Activated naive CD8-positive, alpha-beta T cell treated with anti-CD3 and anti-CD28 coated beads, Interleukin-2, amount 50 U/mL, for 24 hours (primary cell): ENCODE results near the gene EMX2.

Source experiments
- ATAC-seq: fragments of 150-1000 bp; cut with Tn5 transposase; one replicate; pipeline ENCODE4 v1.10.0; 2021
- DNase-seq: peaks from one replicate; pipeline ENCODE4 v3.0.0; 2021
- H3K27ac Mint-ChIP-seq: one replicate; pipeline ENCODE4 v1.8.0; 2021; ENCODE audit warnings: mild to moderate bottlenecking, mixed read lengths
- H3K27me3 Mint-ChIP-seq: one replicate; pipeline ENCODE4 v1.8.0; 2021; ENCODE audit warnings: mixed read lengths
- H3K36me3 Mint-ChIP-seq: one replicate; pipeline ENCODE4 v1.8.0; 2021; ENCODE audit warnings: low read depth, mixed read lengths
- H3K4me1 Mint-ChIP-seq: one replicate; pipeline ENCODE4 v1.8.0; 2021; ENCODE audit warnings: mixed read lengths
- H3K4me3 Mint-ChIP-seq: one replicate; pipeline ENCODE4 v1.8.0; 2021; ENCODE audit warnings: mild to moderate bottlenecking, moderate library complexity, mixed read lengths
- H3K9me3 Mint-ChIP-seq: one replicate; pipeline ENCODE4 v1.8.0; 2021; ENCODE audit warnings: mixed read lengths

Gene EMX2

DNA sequence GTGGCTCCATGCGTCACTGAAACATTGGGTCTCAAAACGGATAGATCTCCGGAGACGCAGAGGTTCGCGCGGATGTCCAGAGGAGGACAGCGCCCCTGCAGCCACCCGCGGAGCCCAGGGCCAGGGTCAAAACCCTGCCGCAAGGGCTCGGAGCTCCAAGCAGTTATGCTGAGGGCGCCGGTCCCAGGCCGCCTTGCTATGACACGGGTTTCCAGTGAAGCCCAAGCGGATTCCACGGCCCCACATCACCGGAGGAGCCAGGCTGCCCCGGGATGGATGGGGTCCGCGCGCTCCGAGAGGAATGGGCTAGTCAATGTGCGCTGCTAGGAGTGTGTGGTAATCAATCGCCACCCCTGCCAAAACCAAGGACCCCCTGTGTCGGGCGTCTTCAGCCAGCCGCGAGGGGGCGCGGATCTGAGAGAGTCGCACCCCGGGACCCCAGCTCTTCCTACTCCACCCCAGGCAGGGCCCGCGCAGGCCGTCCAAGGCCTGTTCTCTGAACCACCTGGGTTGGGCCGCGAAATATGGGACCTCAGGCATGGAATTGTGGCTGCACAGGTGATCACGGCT is 5.6 kb upstream of the EMX2 start:
- Mint-ChIP-seq H3K4me1 (peaks cover 10% of the 10 kb centered on the region), H3K27me3 (peaks cover 75% of the 10 kb centered on the region), H3K4me3 (no peak overlapping the region), H3K36me3 (no peaks in the 10 kb centered on the region), H3K9me3 (no peaks in the 10 kb centered on the region), H3K27ac (no peak overlapping the region)
- ATAC-seq = no peak
- DNase-seq = no peak

DNA sequence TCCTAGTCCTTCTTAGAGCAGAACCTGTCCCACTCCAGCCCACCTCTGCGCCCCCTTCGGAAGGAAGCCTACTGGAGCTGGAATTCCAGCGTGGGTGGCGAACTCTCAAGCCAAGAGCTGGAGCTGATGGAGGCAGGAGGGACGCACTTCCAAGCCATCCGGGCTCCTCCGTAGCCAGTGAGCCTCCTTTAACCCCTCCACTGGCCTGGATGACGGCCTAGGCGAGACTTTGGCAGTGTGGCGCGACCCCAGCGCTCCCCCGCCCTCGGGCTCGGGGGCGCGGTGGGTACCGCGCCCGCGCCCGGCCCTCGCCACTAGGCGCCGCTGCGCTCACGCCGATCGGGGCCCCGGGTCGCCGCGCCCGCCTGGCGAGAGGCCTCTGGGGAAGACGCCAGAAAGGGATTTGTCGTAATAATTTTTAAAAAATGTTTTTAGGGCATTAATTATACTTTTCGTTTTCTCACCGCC is 5.1 kb upstream of the EMX2 start:
- H3K27ac Mint-ChIP-seq = no peak overlapping the region
- H3K36me3 Mint-ChIP-seq = no peaks in the 10 kb centered on the region
- H3K9me3 Mint-ChIP-seq = no peaks in the 10 kb centered on the region
- ATAC-seq = no peak
- no peak for DNase-seq
- H3K27me3 Mint-ChIP-seq = peaks cover 73% of the 10 kb centered on the region
- H3K4me3 Mint-ChIP-seq = no peak overlapping the region
- peaks cover 11% of the 10 kb centered on the region for H3K4me1 Mint-ChIP-seq

- no peak for DNase-seq
Measured at GRCh38 chr10:117537904-117538524, 4.5 kb upstream of the EMX2 start.

GRCh38 chr10:117539361-117539773 is 3.2 kb upstream of the EMX2 start:
- no peak for DNase-seq
- Mint-ChIP-seq H3K36me3 (peaks cover 1% of the 10 kb centered on the region), H3K27me3 (peaks cover 69% of the 10 kb centered on the region), H3K9me3 (no peaks in the 10 kb centered on the region), H3K4me3 (no peak overlapping the region), H3K27ac (no peak overlapping the region), H3K4me1 (peaks cover 17% of the 10 kb centered on the region)
- no peak for ATAC-seq

More at GRCh38 chr10:117537904-117538524, 4.5 kb upstream of the EMX2 start:
- Mint-ChIP-seq H3K27ac (no peak overlapping the region), H3K9me3 (no peaks in the 10 kb centered on the region), H3K27me3 (peaks cover 70% of the 10 kb centered on the region), H3K4me3 (no peak overlapping the region), H3K36me3 (no peaks in the 10 kb centered on the region), H3K4me1 (peaks cover 12% of the 10 kb centered on the region)
- peak; percentile 50 for ATAC-seq

DNA sequence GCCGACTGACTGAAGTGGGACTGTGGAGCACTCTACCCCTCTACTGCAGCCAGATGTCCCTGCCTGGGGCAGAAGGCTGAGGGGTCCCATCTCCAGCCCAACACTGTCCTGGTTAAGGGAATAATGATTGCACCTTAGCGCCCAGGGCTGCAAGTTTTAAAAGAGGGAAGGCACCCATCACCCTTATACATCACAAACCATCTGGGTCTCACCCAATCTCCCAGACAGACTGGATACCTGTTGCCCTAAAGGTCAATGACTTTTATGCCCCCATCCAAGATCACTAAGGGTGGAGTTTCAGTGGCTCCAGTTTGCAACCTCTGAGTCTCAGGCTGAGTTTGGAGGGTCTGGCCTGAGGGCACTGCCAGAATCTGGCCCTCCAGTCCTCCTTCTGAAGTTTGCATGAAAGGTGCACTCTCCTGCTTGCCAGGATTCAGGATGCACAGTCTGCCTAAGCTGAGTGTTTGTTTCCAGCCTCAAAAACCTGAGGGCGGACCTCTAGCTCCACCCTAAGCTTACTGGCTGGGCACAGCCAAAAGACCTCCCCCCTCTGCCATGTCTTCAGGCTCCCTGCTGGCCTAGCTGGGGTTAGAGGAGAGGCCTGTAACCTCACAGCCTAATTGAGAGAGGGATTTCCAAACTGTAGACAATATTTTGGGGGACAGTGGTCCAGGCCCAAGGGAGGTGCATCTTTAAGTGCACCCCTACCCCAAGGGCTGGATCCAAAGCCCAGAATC is 2.5 kb upstream of the EMX2 start:
- Mint-ChIP-seq H3K4me1 (peaks cover 22% of the 10 kb centered on the region), H3K36me3 (peaks cover 2% of the 10 kb centered on the region), H3K9me3 (no peaks in the 10 kb centered on the region), H3K27me3 (peaks cover 75% of the 10 kb centered on the region), H3K4me3 (no peak overlapping the region), H3K27ac (no peak overlapping the region)
- DNase-seq (no peak), ATAC-seq (no peak)

DNA sequence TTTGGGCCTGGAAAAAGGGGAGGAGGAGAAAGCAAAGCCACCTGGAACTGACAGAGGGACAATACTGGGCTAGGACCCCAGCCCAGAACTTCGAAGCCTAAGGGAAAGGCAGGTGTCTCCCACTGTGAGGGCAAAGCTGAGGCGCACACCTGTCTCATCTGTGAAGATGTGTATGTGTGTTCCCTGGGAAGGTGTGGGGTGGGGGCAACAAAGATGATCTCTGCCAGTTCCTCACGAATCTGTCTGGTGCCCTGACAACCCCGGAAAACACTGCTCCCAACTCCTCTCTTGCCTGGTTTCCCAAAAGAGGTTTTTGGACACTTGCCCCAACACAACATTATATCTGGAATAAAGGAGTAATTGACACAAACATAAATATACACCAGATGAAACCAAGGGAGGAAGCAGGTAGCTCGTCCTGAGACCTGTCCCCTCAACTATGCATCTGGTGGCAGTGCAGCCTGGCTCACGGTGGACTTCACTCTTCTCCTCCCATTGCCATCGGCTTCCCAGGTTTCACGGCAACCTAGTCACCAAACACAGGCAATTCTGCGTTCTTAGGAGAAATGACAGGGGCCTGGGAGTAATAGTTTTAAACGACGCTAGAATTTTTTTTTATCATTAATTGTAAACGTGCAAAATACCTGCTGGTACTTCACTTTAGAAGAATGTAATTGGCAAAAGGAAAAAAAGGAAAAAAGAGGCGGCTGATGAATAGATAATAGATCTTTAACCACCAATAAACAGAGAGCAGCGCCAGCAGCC is 1.7 kb upstream of the EMX2 start:
- no peak for ATAC-seq
- Mint-ChIP-seq H3K9me3 (no peaks in the 10 kb centered on the region), H3K36me3 (peaks cover 2% of the 10 kb centered on the region), H3K4me1 (peaks cover 22% of the 10 kb centered on the region), H3K4me3 (no peak overlapping the region), H3K27ac (no peak overlapping the region), H3K27me3 (peaks cover 78% of the 10 kb centered on the region)
- DNase-seq = no peak

GRCh38 chr10:117541405-117541908 is 1.1 kb upstream of the EMX2 start:
- ATAC-seq (no peak), DNase-seq (no peak)
- H3K9me3 Mint-ChIP-seq = no peaks in the 10 kb centered on the region
- H3K27ac Mint-ChIP-seq = no peak overlapping the region
- peaks cover 28% of the 10 kb centered on the region for H3K4me1 Mint-ChIP-seq
- no peak overlapping the region for H3K4me3 Mint-ChIP-seq
- peaks cover 2% of the 10 kb centered on the region for H3K36me3 Mint-ChIP-seq
- peaks cover 79% of the 10 kb centered on the region for H3K27me3 Mint-ChIP-seq

DNA sequence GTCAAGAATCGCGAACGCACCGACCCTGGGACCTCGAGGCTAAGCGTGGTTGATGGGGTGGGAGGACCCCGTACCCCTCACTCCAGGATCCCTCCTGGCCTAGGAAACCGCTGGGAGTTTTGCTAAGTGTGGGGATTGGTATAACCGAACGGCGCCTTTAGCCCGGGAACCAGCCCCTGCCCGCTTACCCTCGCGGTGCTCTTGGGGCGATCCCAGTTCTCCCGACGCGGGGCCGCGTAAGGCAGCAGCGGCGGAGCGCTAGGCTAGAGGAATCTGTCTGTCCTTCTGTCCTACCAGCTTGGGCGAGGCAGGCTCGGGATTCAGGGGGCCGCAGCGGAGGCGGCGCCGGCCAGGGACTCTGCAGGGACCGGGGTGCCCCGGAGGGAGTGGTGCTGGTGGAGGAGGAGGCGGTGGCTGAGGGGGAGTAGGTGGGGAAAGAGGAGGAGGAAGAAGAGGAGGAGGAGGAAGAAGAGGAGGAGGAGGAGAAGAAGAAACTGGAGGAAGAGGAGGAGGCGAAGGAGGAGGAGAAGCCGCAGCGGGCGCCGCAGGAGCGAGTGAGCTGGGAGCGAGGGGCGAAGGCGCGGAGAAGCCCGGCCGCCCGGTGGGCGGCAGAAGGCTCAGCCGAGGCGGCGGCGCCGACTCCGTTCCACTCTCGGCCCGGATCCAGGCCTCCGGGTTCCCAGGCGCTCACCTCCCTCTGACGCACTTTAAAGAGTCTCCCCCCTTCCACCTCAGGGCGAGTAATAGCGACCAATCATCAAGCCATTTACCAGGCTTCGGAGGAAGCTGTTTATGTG is 439 bp upstream of the EMX2 start:
- ATAC-seq (no peak), DNase-seq (no peak)
- Mint-ChIP-seq H3K27ac (no peak overlapping the region), H3K9me3 (no peaks in the 10 kb centered on the region), H3K4me1 (peaks cover 26% of the 10 kb centered on the region), H3K36me3 (peaks cover 2% of the 10 kb centered on the region), H3K27me3 (peaks cover 83% of the 10 kb centered on the region), H3K4me3 (no peak overlapping the region)

DNA sequence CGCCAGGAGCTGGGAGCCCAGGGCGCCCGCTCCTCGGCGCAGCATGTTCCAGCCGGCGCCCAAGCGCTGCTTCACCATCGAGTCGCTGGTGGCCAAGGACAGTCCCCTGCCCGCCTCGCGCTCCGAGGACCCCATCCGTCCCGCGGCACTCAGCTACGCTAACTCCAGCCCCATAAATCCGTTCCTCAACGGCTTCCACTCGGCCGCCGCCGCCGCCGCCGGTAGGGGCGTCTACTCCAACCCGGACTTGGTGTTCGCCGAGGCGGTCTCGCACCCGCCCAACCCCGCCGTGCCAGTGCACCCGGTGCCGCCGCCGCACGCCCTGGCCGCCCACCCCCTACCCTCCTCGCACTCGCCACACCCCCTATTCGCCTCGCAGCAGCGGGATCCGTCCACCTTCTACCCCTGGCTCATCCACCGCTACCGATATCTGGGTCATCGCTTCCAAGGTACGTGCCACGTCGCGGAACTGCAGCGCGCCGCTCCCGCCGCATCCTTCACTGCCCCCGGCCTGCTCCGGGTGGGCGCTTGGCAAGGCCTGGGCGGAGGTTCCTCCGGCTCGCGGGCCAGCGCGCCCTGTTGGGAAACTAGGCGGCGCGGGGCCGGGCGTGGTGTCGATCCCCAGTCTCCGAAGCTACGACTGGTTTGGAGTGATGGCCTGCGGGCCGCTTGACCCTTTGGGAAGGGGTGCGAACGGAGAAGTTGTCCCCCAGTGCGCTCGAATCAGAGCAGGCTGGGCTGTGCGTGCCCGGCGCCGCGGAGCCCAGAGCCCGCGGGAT is 868 bp downstream of the EMX2 start:
- peaks cover 31% of the 10 kb centered on the region for H3K4me1 Mint-ChIP-seq
- no peak overlapping the region for H3K4me3 Mint-ChIP-seq
- ATAC-seq (no peak), DNase-seq (peak; percentile 51)
- H3K27me3 Mint-ChIP-seq = peaks cover 89% of the 10 kb centered on the region
- peaks cover 2% of the 10 kb centered on the region for H3K36me3 Mint-ChIP-seq
- no peak overlapping the region for H3K27ac Mint-ChIP-seq
- no peaks in the 10 kb centered on the region for H3K9me3 Mint-ChIP-seq

- ATAC-seq (no peak), DNase-seq (no peak)
- peak overlapping the region; percentile 68 for H3K27ac Mint-ChIP-seq
- H3K36me3 Mint-ChIP-seq = peaks cover 2% of the 10 kb centered on the region
- peak overlapping the region; percentile 51 for H3K4me3 Mint-ChIP-seq
- H3K27me3 Mint-ChIP-seq = peaks cover 88% of the 10 kb centered on the region
- no peaks in the 10 kb centered on the region for H3K9me3 Mint-ChIP-seq
- peaks cover 31% of the 10 kb centered on the region for H3K4me1 Mint-ChIP-seq
Measured at GRCh38 chr10:117544004-117544701, 1.6 kb downstream of the EMX2 start.

DNA sequence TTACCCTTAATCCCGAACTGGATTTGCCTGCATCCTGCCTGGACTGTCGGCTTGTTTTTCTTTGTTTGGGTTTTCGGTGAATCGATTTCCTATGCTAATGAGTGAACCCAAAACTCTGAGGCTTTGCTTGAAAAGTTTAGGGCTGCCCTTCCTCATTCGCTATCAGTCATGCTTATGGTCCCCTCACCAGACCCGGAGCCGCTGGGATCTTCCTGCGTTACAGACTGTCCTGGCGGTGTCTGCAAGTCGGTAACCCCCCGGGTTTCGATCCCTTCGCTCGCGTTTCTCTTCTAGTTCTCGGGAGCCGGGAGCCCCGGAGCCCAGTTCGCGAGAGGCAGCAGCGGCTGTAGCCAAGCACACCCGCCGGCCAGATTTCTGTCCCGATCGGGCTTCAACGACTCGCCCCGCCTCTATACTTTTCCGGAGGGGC is 2.2 kb downstream of the EMX2 start:
- no peaks in the 10 kb centered on the region for H3K9me3 Mint-ChIP-seq
- peak overlapping the region; percentile 40 for H3K4me3 Mint-ChIP-seq
- DNase-seq (no peak), ATAC-seq (no peak)
- H3K4me1 Mint-ChIP-seq = peaks cover 31% of the 10 kb centered on the region
- H3K27ac Mint-ChIP-seq = no peak overlapping the region
- peaks cover 2% of the 10 kb centered on the region for H3K36me3 Mint-ChIP-seq
- peaks cover 88% of the 10 kb centered on the region for H3K27me3 Mint-ChIP-seq

DNA sequence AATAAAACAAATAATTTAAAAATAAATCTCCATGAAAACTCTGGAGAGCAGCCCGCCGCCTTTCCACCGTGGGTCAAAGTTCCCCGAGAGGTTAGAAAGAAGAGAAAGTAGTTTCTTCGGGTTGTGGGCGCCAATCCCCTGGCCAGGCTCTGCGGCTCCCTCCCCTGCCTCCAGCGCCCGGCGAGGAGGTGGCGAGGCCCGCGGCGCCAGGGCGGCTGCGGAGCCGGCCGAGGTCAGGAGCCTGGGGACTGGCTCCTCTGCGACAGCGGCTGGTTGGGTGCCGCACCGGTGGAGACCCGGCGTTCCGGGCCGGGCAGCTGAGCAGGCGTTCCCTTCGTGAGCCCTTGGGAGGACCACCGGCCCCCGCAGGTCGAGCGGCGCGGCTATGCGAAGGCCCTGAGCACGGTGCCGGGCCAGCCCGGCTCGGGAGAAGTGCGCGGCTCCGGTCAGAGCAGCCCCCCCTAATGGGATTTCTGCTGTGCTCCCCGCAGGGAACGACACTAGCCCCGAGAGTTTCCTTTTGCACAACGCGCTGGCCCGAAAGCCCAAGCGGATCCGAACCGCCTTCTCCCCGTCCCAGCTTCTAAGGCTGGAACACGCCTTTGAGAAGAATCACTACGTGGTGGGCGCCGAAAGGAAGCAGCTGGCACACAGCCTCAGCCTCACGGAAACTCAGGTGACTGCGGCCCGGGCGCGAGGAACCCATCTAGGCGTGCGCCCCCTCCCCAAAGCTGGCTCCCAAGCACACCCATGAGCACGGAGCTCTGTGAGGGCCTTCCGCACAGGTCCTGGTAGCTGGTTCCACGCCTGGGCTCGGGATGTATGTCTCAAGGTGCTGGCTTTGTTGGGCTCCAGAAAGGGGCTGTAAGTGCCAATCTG is 2.8 kb downstream of the EMX2 start:
- H3K27me3 Mint-ChIP-seq = peaks cover 88% of the 10 kb centered on the region
- H3K4me3 Mint-ChIP-seq = no peak overlapping the region
- DNase-seq = no peak
- peaks cover 31% of the 10 kb centered on the region for H3K4me1 Mint-ChIP-seq
- no peak for ATAC-seq
- no peak overlapping the region for H3K27ac Mint-ChIP-seq
- peaks cover 2% of the 10 kb centered on the region for H3K36me3 Mint-ChIP-seq
- no peaks in the 10 kb centered on the region for H3K9me3 Mint-ChIP-seq
